HL-60 (cell line): ENCODE results near the gene KCND2.
"Not testable (repeated sequence)": the region's sequence is repeated elsewhere in the genome, so short reads cannot be mapped to it uniquely, and the experiment has no call there.

Experiments
- DNase-seq, 2 experiments: peaks; one replicate each; pipeline ENCODE4 v3.0.0-alpha.2; 2010 to 2020; ENCODE audit warnings: low read depth in 1 of 2, low spot score in 1 of 2
- H3K27ac ChIP-seq: fragments of 250-450 bp; sonication (Bioruptor Pico); replicated peaks from 2 replicates; pipeline ENCODE4 v1.5.1; 2020; ENCODE audit warnings: mild to moderate bottlenecking, moderate library complexity
- H3K27me3 ChIP-seq: fragments of 250-450 bp; sonication (Bioruptor Pico); 2 replicates; pipeline ENCODE4 v1.5.1; 2021; ENCODE audit warnings: mild to moderate bottlenecking, moderate library complexity; ENCODE audit not compliant: insufficient read depth, poor library complexity, severe bottlenecking
- H3K4me3 ChIP-seq: replicated peaks from 2 replicates; pipeline ENCODE4 v1.5.1; 2011; ENCODE audit warnings: mild to moderate bottlenecking, control low read depth, low read length; ENCODE audit not compliant: insufficient read depth
- CTCF ChIP-seq: IDR thresholded peaks from one replicate; pipeline ENCODE4 v1.5.1; 2011; ENCODE audit warnings: low read length, control low read depth, inconsistent platforms; ENCODE audit not compliant: insufficient read depth
- GABPA ChIP-seq: IDR thresholded peaks from 2 replicates; pipeline ENCODE4 v1.6.1; 2012; ENCODE audit warnings: low read depth
- POLR2AphosphoS5 ChIP-seq: IDR thresholded peaks from 2 replicates; pipeline ENCODE4 v1.6.1; 2012; ENCODE audit warnings: low read depth
- REST ChIP-seq: IDR thresholded peaks from 2 replicates; pipeline ENCODE4 v1.6.1; 2012; ENCODE audit warnings: low read depth; ENCODE audit not compliant: insufficient replicate concordance
- SPI1 ChIP-seq: IDR thresholded peaks from 2 replicates; pipeline ENCODE4 v1.6.1; 2012; ENCODE audit warnings: low read depth, mild to moderate bottlenecking, borderline replicate concordance

KCND2 gene

DNA sequence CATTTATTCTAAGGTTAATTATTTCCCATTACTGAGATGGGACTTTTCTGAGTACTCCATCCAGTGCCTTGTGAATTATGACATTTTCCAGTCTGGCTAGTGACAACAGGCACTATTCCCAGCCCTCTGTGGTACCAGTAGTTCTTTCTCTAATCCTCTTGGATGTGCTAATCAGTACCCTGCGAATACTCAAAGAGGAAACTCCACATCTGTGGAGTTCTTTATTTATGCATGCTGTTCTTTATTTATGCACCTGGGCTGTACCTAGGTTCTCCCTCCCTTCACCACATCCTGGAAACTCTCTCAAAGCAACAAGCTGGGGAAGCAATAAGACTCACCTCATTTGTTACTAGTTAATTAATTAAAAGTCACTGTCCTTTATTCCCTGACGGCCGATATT, 501.5 kb downstream of the KCND2 start:
- H3K27ac ChIP-seq = no peak overlapping the region
- TF ChIP-seq POLR2AphosphoS5 (no peak), CTCF (no peak), REST (no peak), SPI1 (no peak), GABPA (no peak)
- H3K4me3 ChIP-seq = no peak overlapping the region
- no peaks in the 10 kb centered on the region for H3K27me3 ChIP-seq
- no peak for DNase-seq

GRCh38 chr7:120775755-120776154, 502.8 kb downstream of the KCND2 start:
- DNase-seq = no peak
- Histone ChIP-seq H3K27me3 (no peaks in the 10 kb centered on the region), H3K4me3 (no peak overlapping the region), H3K27ac (no peak overlapping the region)
- TF ChIP-seq CTCF (no peak), GABPA (no peak), POLR2AphosphoS5 (no peak), SPI1 (no peak), REST (no peak)

GRCh38 chr7:120779078-120779477, 506.1 kb downstream of the KCND2 start:
- DNase-seq, H3K27me3 ChIP-seq, H3K27ac ChIP-seq, H3K4me3 ChIP-seq: not testable (repeated sequence)

- H3K27ac ChIP-seq, DNase-seq, H3K4me3 ChIP-seq, H3K27me3 ChIP-seq: not testable (repeated sequence)
Measured at GRCh38 chr7:120780451-120780850, 507.5 kb downstream of the KCND2 start.

- Histone ChIP-seq H3K27ac (no peak overlapping the region), H3K27me3 (no peaks in the 10 kb centered on the region), H3K4me3 (no peak overlapping the region)
- TF ChIP-seq REST (no peak), CTCF (no peak), POLR2AphosphoS5 (no peak), SPI1 (no peak), GABPA (no peak)
- DNase-seq = no peak
Measured at GRCh38 chr7:120780938-120781337, 508.0 kb downstream of the KCND2 start.

DNA sequence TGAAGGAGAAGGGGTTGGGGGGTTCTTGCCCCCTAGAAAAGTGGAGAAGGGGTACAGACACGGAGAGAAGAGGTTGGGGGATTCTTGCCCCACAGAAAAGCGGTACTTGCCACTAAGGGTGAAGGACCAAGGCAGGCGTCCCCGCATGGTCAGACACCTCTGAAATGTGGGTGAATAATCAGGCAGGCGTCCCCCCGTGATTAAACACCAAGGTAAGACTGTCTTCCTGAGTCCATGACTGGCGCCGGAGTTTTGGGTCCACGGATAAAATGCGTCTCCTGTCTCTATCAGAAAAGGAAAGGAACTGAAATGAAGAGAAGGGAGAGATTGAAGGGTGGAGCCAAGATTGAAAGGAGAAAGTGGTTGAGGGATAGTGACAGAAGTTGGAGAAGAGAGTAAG, 508.9 kb downstream of the KCND2 start:
- not testable (repeated sequence) for H3K4me3 ChIP-seq, H3K27me3 ChIP-seq, DNase-seq, H3K27ac ChIP-seq
